ENCODE data around the gene MBNL1. TPM values are rescaled to one million over a fixed set of nuclear protein-coding genes. Genes with fewer than 3 reads are reported as not detected.
"Not testable (repeated sequence)": the region's sequence is repeated elsewhere in the genome, so short reads cannot be mapped to it uniquely, and the experiment has no call there.

MBNL1 gene
- total and polyA plus RNA-seq, 5 donors: 52.7 to 160 (median 149) TPM

DNA sequence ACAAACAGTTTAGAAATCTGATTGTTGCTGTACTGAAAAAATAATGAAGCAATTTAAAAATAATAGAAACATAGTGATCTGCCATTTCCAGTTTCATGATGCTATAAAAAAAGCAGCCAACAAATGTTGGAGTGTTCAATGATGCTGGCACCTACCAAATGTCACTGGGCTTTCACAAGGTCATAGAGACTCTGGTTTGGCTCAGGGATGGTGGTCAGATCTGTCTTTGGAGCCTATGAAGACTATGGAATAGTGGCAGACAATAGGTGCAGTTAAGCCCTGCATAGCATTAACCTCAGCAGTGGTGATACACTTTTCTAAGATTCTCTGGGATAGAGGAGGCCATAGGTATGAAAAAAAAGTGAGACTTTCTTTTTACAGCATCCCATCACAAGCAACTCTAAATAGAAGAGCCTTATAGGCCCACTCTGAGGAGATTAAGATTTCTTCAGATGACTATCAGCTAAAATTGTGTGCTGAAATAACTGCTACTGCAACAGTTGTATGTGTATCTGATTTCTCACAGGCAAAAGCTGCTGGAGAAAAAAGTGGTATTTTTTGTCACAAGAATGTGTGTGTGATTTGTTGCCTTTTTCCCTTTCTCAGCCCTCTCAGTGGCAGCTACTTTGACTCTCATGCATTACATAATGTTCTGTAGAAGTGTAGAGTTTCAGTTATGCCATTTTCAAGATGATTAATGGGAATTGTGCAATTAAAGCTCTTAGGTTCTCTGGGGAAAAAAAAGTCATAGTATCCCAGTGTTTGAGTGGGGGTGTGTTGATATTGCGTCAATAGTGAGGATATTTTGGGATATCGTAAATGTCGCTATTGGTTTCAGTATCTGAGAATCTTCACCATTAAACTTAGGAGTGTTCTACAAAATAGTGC, 137.4 kb downstream of the MBNL1 start:
- Histone ChIP-seq H3K9me3 (ENCODE audit: control insufficient read depth, low read length) (no peaks in the 10 kb centered on the region), H3K4me1 (ENCODE audit: control insufficient read depth, insufficient read depth, low read length) (peaks cover 6% of the 10 kb centered on the region), H3K4me3 (ENCODE audit: low read length) (no peak overlapping the region), H3K27ac (ENCODE audit: low read length) (peak overlapping the region; percentile 70), H3K27me3 (ENCODE audit: control insufficient read depth, insufficient read depth) (no peaks in the 10 kb centered on the region)
- DNase-seq (no peak), ATAC-seq (peak; percentile 70 to 82)
- intact Hi-C loops (cut with DNase I): no loop called here
- WGBS: 50% methylated on average over 3 of the region's 3 CpGs

DNA sequence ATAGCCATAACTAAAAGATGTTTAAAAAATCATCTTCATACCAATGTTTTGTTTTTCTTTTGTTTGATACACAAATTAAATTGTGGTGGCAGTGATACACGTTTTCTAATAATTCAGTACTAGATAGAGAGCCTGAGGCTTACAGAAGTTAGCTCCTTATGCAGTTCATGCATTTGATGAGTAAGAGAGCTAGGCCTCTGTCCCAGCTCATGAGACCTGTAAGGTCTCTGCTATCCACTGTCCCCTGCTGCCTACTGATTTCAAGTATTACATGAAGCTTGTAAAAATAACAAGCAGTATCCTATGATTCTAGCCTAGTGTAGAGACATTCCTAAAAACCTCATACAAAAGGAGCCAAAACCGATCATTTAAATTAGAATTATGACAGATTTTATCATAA, 144.5 kb downstream of the MBNL1 start:
- no peaks in the 10 kb centered on the region for H3K27me3 ChIP-seq (ENCODE audit: control insufficient read depth, insufficient read depth)
- intact Hi-C loops (cut with DNase I): no loop called here
- H3K27ac ChIP-seq (ENCODE audit: low read length): no peak overlapping the region
- DNase-seq: no peak
- 79% methylated on average over 2 of the region's 2 CpGs for WGBS
- no peak overlapping the region for H3K4me3 ChIP-seq (ENCODE audit: low read length)
- H3K9me3 ChIP-seq (ENCODE audit: control insufficient read depth, low read length): no peaks in the 10 kb centered on the region
- ATAC-seq: peak in 1 of 2 donors; percentile 61
- peaks cover 2% of the 10 kb centered on the region for H3K4me1 ChIP-seq (ENCODE audit: control insufficient read depth, insufficient read depth, low read length)

- DNase-seq: no peak
- no peaks in the 10 kb centered on the region for H3K9me3 ChIP-seq (ENCODE audit: control insufficient read depth, low read length)
- H3K4me1 ChIP-seq (ENCODE audit: control insufficient read depth, insufficient read depth, low read length): peaks cover 2% of the 10 kb centered on the region
- H3K4me3 ChIP-seq (ENCODE audit: low read length): no peak overlapping the region
- WGBS: 96% methylated on average over 1 of the region's 1 CpG
- H3K27me3 ChIP-seq (ENCODE audit: control insufficient read depth, insufficient read depth): no peaks in the 10 kb centered on the region
- peak; percentile 49 to 62 for ATAC-seq
- intact Hi-C loops (cut with DNase I): no loop called here
- H3K27ac ChIP-seq (ENCODE audit: low read length): no peak overlapping the region
Measured at GRCh38 chr3:152416808-152417580, 148.3 kb downstream of the MBNL1 start.

- ATAC-seq (no peak), DNase-seq (no peak)
- H3K27ac ChIP-seq (ENCODE audit: low read length): no peak overlapping the region
- intact Hi-C loops (cut with DNase I): no loop called here
- no peak overlapping the region for H3K4me3 ChIP-seq (ENCODE audit: low read length)
- 97% methylated on average over 7 of the region's 7 CpGs for WGBS
- H3K4me1 ChIP-seq (ENCODE audit: control insufficient read depth, insufficient read depth, low read length): no peaks in the 10 kb centered on the region
- no peaks in the 10 kb centered on the region for H3K27me3 ChIP-seq (ENCODE audit: control insufficient read depth, insufficient read depth)
- no peaks in the 10 kb centered on the region for H3K9me3 ChIP-seq (ENCODE audit: control insufficient read depth, low read length)
Measured at GRCh38 chr3:152419748-152420147, 151.0 kb downstream of the MBNL1 start.

- 98% methylated on average over 6 of the region's 6 CpGs for WGBS
- H3K4me3 ChIP-seq (ENCODE audit: low read length): no peak overlapping the region
- no peaks in the 10 kb centered on the region for H3K9me3 ChIP-seq (ENCODE audit: control insufficient read depth, low read length)
- no peaks in the 10 kb centered on the region for H3K4me1 ChIP-seq (ENCODE audit: control insufficient read depth, insufficient read depth, low read length)
- no peaks in the 10 kb centered on the region for H3K27me3 ChIP-seq (ENCODE audit: control insufficient read depth, insufficient read depth)
- DNase-seq: no peak
- intact Hi-C loops (cut with DNase I): no loop called here
- no peak overlapping the region for H3K27ac ChIP-seq (ENCODE audit: low read length)
- ATAC-seq: no peak
Measured at GRCh38 chr3:152421162-152421561, 152.4 kb downstream of the MBNL1 start.

GRCh38 chr3:152426393-152426792, 157.7 kb downstream of the MBNL1 start:
- intact Hi-C loops (cut with DNase I): no loop called here
- Histone ChIP-seq H3K9me3 (ENCODE audit: control insufficient read depth, low read length) (no peaks in the 10 kb centered on the region), H3K27ac (ENCODE audit: low read length) (no peak overlapping the region), H3K4me1 (ENCODE audit: control insufficient read depth, insufficient read depth, low read length) (peaks cover 2% of the 10 kb centered on the region), H3K4me3 (ENCODE audit: low read length) (no peak overlapping the region), H3K27me3 (ENCODE audit: control insufficient read depth, insufficient read depth) (no peaks in the 10 kb centered on the region)
- DNase-seq: no peak
- ATAC-seq: no peak

- intact Hi-C loops (cut with DNase I): no loop called here
- DNase-seq: no peak
- H3K9me3 ChIP-seq (ENCODE audit: control insufficient read depth, low read length): no peaks in the 10 kb centered on the region
- no peaks in the 10 kb centered on the region for H3K27me3 ChIP-seq (ENCODE audit: control insufficient read depth, insufficient read depth)
- 85% methylated on average over 3 of the region's 3 CpGs for WGBS
- peaks cover 2% of the 10 kb centered on the region for H3K4me1 ChIP-seq (ENCODE audit: control insufficient read depth, insufficient read depth, low read length)
- no peak overlapping the region for H3K27ac ChIP-seq (ENCODE audit: low read length)
- ATAC-seq: no peak
- H3K4me3 ChIP-seq (ENCODE audit: low read length): no peak overlapping the region
Measured at GRCh38 chr3:152428577-152428976, 159.8 kb downstream of the MBNL1 start.

DNA sequence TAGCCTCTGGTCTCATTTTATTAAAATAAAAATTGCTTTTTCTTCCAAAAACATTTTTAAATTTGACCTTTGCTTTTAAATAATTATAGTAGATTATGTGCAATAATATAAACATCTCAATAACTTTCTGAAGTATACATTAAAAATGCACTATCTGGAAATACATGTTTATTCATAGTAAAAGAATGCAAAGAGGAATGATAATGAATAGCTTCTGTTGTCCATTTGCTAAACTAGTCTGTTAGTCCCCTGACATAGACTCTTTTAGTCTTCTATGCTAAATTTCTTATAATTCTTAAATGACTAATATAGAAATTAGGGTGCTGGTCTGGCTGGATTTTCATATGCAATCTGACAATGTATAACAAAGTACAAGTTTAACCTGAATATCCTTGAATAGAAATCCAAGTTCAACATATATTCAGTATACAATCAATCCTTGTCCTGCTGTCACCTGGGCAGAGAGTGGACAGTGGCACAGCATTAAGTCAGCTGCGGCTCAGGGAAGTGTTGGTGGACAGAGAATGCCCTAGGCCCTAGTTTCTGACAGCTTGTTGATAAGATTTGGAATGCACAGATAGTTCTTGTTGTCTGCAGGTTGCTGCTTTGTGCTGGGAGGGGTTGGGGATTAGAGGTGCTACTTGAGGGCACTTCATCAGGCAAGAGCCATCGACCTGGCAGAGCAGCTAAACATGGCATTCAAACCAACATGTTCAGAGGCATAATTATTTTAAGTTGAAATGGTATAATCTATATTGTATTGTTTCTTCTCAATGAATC, 161.7 kb downstream of the MBNL1 start:
- DNase-seq (peak in 2 of 3 donors; percentile 12 to 56), ATAC-seq (peak; percentile 81 to 89)
- Histone ChIP-seq H3K4me3 (ENCODE audit: low read length) (no peak overlapping the region), H3K27me3 (ENCODE audit: control insufficient read depth, insufficient read depth) (no peaks in the 10 kb centered on the region), H3K9me3 (ENCODE audit: control insufficient read depth, low read length) (no peaks in the 10 kb centered on the region), H3K4me1 (ENCODE audit: control insufficient read depth, insufficient read depth, low read length) (peaks cover 2% of the 10 kb centered on the region), H3K27ac (ENCODE audit: low read length) (peak overlapping the region; percentile 75)
- intact Hi-C loops (cut with DNase I): loop anchor here in 2 of 4 donors (10.0 kb wide), 2 partner anchors 126 to 166 kb away; partner anchors contain the start of gene MBNL1 (in 1 of the 2)
- 57% methylated on average over 2 of the region's 2 CpGs for WGBS

DNA sequence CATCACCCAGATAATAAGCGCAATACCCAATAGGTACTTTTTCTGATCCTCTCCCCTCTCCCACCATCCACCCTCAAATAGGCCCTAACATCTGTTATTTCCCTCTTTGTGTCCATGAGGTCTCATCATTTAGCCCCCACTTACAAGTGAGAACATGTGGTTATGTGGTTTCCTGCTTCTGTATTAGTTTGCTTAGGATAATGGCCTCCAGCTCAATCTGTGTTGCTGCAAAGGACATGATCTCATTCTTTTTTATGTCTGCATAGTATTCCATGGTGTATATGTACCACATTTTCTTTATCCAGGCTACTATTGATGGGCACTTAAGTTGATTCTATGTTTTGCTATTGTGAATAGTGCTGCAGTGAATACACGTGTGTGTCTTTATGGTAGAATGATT, 165.4 kb downstream of the MBNL1 start:
- H3K9me3 ChIP-seq (ENCODE audit: control insufficient read depth, low read length): no peaks in the 10 kb centered on the region
- intact Hi-C loops (cut with DNase I): loop anchor here in 2 of 4 donors (10.0 kb wide), 2 partner anchors 129 to 169 kb away; partner anchors contain the start of gene MBNL1 (in 1 of the 2)
- H3K4me1 ChIP-seq (ENCODE audit: control insufficient read depth, insufficient read depth, low read length): no peaks in the 10 kb centered on the region
- ATAC-seq (no peak), DNase-seq (no peak)
- H3K27me3 ChIP-seq (ENCODE audit: control insufficient read depth, insufficient read depth): no peaks in the 10 kb centered on the region
- WGBS: over 99% methylated on average over 2 of the region's 2 CpGs
- no peak overlapping the region for H3K27ac ChIP-seq (ENCODE audit: low read length)
- H3K4me3 ChIP-seq (ENCODE audit: low read length): no peak overlapping the region

GRCh38 chr3:152435210-152435609, 166.5 kb downstream of the MBNL1 start:
- intact Hi-C loops (cut with DNase I): loop anchor here in 2 of 4 donors (10.0 kb wide), 2 partner anchors 130 to 170 kb away; partner anchors contain the start of gene MBNL1 (in 1 of the 2)
- not testable (repeated sequence) for H3K4me3 ChIP-seq (ENCODE audit: low read length); H3K27ac ChIP-seq (ENCODE audit: low read length); H3K4me1 ChIP-seq (ENCODE audit: control insufficient read depth, insufficient read depth, low read length); H3K27me3 ChIP-seq (ENCODE audit: control insufficient read depth, insufficient read depth); DNase-seq; H3K9me3 ChIP-seq (ENCODE audit: control insufficient read depth, low read length); ATAC-seq
